Amniotic stem cell (primary cell): Measurements from ENCODE around the gene ARL5B.
A peak's percentile ranks its signal among the peaks of the same experiment; 100 is the strongest.

Source experiments
- DNase-seq: peaks from one replicate; lab custom pipeline; 2025; lab: John Stamatoyannopoulos, UW

Gene ARL5B

GRCh38 chr10:18703521-18703920 lies 44.3 kb downstream of the ARL5B start:
- no peak for DNase-seq

GRCh38 chr10:18710201-18710653 lies 51.0 kb downstream of the ARL5B start:
- no peak for DNase-seq

DNA sequence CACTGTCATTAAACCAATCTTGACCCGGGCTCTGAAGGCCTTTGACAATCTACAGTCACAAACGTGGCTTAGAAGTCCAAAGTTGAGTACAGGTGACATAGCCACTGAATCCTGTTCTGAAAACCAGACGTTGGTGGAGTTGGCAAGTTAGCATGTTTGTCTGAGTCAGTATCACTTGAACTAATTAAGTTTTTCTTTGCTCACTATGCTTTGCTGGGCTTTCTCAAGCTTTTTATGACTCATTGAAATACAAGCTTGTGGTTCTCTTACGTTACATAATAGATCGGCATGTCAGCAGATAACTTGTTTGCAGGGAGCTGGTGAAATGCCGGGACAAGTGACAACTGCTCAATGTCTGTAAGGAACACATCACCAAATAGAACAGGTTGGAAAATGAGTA lies 53.8 kb downstream of the ARL5B start:
- DNase-seq = peak; percentile 50

GRCh38 chr10:18718991-18719390 lies 59.8 kb downstream of the ARL5B start:
- DNase-seq = no peak

DNA sequence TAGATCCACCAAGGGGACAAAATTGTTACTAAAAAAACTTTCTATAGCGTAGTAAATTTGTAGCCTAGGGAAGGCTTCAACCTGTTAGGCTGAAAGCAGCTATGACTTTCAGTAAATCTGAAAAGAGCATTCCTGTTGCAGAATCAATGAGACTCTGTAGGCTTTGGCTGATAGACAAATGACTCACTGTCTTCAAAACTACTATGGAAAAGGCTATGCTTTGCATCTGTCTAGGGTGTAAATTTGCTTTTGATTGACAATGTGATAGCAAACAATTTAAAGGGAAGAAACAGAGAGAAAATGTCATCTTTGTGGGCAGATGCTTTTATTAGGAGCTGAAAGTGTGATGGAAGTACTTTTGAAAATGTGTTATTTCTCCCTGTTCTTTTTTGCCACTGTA lies 60.6 kb downstream of the ARL5B start:
- DNase-seq = no peak

DNA sequence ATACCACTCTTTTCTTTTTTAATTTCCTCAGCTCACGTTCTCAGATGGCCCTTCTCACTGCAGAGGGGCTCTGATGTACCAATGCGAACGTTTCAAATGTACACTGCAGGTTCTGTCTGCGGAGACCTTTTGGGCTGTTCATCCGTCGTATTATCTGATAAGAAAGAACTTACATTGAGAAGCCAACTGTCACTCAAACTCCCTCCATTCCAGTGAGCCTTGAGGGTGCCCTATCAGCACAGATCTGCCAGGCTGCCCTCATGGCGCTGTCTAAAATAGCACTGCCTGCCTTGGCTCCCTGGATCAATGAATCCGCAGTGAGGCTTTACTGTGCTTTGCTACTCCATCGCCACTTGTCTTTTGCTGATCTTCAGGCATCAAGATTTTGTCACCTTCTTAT lies 61.8 kb downstream of the ARL5B start:
- DNase-seq = no peak

- no peak for DNase-seq
Measured at GRCh38 chr10:18723801-18724200, 64.6 kb downstream of the ARL5B start.
